NCI-H2196 (cell line): ENCODE data around the gene PHKA2.

ENCODE experiments used
- DNase-seq: peaks from one replicate; lab custom pipeline; 2025; ENCODE audit not compliant: unreplicated experiment; lab: John Stamatoyannopoulos, UW

The PHKA2 gene

DNA sequence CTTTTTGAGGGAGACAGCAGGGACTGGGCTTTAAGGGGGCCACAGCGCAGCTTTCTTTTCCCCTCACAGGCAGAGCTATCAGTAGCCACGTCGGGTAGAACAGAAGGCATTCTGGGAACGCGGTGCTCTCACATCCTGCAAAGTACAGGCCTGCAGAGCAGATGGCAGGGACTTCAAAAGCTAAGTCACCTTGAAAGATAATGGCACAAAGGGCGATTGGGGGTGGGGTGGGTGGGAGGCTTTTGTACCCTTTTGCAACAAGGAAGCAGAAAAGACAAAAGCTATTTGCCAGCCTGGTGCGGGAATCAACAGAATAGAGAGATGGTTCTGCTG is 93.9 kb downstream of the PHKA2 start:
- DNase-seq: no peak

- DNase-seq: no peak
Measured at GRCh38 chrX:18889346-18890048, 94.4 kb downstream of the PHKA2 start.

DNA sequence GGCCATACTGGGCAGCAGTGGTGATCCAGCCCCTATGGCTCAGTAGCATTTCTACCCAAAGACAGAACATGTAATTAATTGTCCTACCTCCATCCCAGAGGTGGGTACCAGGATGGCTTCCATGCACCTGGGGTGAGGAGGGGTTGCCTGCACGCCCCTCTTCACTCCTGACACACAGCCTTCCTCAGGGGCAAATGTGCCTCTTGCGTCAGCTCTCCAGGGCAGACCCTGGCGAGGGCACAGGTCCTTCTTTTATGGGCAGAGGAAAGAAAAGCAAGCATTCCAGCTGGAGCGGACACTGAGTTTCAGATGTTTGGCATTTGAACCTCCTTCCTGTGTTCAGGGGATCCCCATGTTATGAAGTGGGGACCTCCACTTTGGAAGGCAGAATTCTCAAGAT is 95.6 kb downstream of the PHKA2 start:
- no peak for DNase-seq

GRCh38 chrX:18887825-18888212 is 96.1 kb downstream of the PHKA2 start:
- no peak for DNase-seq

DNA sequence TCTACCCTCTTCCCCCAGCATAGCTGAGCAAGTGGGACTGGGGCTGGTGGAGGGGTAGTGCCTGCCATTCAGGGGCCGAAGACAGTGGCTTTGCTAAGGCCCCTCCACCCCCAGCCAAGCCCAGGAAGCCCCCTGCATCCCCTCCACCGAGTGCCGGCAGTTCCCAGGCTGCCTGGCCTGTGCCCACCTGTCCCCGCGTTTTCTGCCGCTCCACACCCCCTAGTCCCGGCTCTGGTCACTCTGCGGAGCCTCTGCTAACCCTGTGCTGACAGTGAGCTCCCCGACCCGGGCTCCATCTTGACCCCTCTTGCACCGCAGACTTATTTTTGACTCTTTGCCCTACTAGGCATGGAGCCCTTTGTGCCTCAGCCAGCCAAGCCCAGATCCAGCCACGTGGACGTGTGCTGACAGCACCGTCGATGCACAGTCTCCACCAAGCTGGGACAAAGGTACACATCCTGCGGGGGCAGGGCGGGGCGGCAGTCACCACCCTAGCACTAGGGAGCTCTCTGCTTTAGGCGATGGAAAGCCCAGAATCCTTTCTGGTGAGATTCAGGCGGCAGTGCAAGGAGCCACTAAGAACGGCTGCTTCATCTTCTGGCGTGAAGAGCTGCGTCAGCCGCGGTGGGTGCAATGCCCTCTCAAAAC is 96.6 kb downstream of the PHKA2 start:
- no peak for DNase-seq

GRCh38 chrX:18886344-18887161 is 97.4 kb downstream of the PHKA2 start:
- peak; percentile 17 for DNase-seq

DNA sequence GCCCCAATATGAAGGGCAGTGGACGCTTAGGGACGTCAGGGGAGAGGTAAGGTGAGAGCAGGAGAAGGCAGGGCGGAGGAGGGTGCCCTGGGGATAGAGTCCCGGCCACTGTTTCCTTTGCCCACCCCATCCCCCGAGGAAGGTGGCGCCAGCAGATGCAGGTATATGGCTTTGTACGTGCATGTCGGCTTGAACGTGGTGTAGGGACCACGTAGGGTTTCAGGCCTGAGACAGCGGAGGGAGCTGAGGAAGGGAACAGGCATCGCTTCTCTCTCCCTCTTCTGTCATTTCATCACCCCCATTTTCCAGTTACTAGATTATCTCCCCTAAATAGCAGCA is 97.9 kb downstream of the PHKA2 start:
- no peak for DNase-seq

DNA sequence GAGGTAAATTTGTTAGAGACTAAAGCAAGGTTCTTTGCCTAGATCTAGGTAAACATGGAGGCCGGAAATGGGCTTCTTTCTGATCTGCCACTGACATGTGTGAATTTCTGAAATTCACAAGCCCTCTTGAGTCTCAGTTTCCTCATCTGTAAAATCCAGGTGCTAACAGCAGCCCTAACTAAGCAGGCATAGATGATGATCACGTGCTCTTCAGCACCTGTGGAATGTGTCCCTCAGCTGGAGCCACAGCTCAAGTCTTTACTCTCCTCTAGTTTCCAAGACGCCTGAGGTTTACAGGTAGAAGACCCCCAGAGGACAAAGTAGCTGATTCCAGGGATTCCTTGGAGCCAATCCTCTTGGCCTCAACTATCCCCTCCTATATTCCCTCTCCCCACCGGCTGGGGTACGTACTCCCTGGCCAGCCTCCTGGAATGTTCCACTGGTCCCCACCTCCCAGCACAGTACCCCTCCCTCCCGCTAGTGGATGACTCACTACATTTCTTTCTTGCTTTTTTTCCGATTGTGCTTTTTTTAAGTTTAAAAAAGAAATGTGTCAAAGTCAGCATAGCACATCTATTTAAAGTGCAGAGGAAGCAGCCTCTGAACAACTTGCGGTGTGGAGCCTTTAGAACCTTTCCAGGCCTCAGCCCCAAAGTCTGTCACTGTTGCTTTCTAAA is 98.4 kb downstream of the PHKA2 start:
- DNase-seq: no peak

- no peak for DNase-seq
Measured at GRCh38 chrX:18884916-18885315, 99.0 kb downstream of the PHKA2 start.

DNA sequence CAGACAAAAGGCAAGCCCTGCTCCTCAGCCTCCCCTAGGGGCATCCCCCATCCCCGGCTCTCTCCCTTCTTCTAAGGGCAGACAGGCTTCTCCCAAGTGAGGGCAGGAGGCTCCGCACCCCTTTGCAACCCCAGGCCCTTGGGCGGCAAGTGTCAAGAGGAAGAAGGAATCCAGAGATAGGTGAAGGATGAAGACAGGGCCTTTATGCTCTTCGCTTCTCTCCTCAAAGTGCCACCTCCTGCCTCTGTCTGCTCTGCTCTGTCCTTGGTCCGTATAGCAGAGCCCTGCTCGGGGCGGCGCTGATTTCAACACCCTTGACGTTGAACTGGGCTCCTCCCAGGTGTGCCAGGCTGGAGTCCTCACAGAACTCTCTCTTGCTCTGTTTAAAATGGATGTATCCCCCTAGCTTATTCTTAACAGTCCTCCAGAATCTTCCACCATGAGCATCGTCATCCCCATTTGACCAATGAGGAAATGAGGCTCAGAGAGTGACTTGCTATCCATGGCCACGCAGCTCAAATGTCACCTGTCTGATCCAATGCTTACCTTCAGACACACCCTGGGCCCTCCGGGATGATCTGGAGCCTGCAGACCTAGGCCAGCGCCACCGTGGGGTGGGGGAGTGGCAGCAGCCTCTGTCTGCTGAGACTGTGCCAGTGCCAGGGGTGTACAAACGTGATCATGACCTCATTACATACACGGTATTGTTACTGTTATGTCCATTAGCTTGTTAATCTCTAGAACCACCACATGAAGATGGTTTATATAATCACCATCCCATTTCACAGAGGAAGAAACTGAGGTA is 99.8 kb downstream of the PHKA2 start:
- DNase-seq: no peak

- no peak for DNase-seq
Measured at GRCh38 chrX:18883234-18883960, 100.5 kb downstream of the PHKA2 start.

DNA sequence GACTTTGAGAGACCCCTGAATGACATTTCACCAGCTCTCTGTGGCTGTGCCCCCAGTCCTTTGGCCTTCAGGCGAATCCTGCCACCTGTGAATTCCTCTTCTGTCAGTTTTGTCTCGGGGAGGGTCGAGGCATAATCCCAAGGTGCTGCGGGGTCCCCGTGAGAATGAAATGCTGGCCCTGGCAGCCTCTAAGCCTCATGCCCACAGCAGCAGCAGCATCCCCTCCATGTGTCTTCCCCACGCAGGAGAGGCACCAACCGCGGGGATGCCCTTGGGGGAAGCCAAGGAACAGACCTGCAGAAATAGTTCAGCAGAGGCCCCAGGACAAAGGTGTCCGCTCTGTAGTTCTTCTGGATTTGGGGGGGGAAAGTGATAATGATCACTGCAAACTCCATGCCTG is 104.8 kb downstream of the PHKA2 start:
- DNase-seq: no peak

DNA sequence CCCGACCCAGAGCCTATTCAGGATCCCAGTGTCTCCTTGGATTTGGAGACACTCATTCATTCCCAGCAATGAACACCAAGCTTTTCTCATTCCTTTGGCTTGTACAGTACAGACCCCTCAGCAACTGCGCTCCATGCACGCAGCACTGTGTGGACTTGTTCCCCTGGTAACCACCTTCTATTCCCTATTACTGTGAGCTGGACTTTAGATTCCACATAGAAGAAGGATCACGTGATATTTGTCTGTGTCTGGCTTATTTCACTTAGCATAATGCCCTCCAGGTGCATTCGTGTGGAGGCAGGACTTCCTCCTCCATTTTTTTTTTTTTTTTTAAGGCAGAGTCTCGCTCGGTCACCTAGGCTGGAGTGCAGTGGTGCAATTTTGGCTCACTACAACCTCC is 106.4 kb downstream of the PHKA2 start:
- no peak for DNase-seq

- no peak for DNase-seq
Measured at GRCh38 chrX:18875256-18875878, 108.5 kb downstream of the PHKA2 start.

- no peak for DNase-seq
Measured at GRCh38 chrX:18874560-18875255, 109.2 kb downstream of the PHKA2 start.

DNA sequence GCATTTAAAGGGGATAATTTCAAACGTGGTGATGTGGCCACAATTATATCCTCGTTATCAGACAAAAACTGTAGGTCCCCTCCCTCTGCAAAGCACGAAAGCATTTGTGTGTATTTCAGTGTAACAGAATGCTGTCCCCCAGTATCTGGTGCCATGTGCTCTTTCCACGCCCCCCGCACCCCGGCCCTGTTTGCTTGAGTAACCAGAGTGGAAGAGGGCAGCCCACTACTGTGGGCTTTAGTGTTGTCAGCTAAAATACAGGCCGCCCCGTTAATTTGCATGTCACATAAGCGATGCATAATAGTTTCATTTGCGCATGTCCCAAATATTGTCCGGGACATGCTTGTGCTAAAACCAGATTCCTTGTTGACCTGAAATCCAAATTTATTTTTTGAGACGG is 110.1 kb downstream of the PHKA2 start:
- DNase-seq: no peak

GRCh38 chrX:18873189-18873791 is 110.6 kb downstream of the PHKA2 start:
- DNase-seq: no peak

- DNase-seq: no peak
Measured at GRCh38 chrX:18872621-18873020, 111.3 kb downstream of the PHKA2 start.

- no peak for DNase-seq
Measured at GRCh38 chrX:18871970-18872369, 111.9 kb downstream of the PHKA2 start.
